Fibroblast of the aortic adventitia (primary cell): ENCODE measurements around the gene C2orf49. TPM values are rescaled to one million over a fixed set of nuclear protein-coding genes. Genes with fewer than 3 reads are reported as not detected.

Source experiments
- DNase-seq: peaks from one replicate; pipeline ENCODE4 v3.0.0-alpha.2; 2010; ENCODE audit warnings: low read depth
- H3K4me3 ChIP-seq: 2 replicates; pipeline ENCODE4 v1.5.1; 2011; ENCODE audit warnings: low read depth, mild to moderate bottlenecking, control low read depth, low read length, moderate library complexity
- total RNA-seq: library from RNA; depleted of rRNA; stranded (reverse); fragments of >200 nt; gene quantifications from 2 replicates; pipeline ENCODE4 v1.2.3, GENCODE V29; 2012; ENCODE audit warnings: low replicate concordance
- TF ChIP-seq, protein P1 (sequence below): IDR thresholded peaks from 2 replicates; pipeline ENCODE4 v1.5.1; 2011; ENCODE audit warnings: mild to moderate bottlenecking, low read length, control low read depth, inconsistent platforms; ENCODE audit not compliant: insufficient read depth

C2orf49 gene
- total RNA-seq, 1 donor = 20.1 TPM

DNA sequence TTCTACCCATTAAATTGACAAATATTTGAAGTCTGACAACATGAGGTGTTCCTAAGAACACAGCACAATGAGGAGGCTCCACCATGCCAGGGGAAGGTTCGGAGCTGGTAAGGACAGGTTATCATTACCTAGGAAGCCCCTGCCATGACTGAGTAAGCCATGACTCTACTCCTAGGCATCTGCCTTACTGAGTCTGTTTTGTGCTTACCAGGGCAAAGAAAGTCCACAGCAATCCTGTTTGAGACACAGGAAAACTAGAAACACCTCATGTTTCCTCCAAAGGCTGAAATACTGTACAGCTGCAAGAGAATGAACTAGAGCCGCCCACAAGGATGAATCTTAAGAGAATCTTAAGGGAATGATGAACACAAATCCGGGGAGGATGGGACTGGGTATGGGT lies 19.4 kb upstream of the C2orf49 start:
- no peak for DNase-seq
- no peak overlapping the region for H3K4me3 ChIP-seq
- TF ChIP-seq, protein P1, sequence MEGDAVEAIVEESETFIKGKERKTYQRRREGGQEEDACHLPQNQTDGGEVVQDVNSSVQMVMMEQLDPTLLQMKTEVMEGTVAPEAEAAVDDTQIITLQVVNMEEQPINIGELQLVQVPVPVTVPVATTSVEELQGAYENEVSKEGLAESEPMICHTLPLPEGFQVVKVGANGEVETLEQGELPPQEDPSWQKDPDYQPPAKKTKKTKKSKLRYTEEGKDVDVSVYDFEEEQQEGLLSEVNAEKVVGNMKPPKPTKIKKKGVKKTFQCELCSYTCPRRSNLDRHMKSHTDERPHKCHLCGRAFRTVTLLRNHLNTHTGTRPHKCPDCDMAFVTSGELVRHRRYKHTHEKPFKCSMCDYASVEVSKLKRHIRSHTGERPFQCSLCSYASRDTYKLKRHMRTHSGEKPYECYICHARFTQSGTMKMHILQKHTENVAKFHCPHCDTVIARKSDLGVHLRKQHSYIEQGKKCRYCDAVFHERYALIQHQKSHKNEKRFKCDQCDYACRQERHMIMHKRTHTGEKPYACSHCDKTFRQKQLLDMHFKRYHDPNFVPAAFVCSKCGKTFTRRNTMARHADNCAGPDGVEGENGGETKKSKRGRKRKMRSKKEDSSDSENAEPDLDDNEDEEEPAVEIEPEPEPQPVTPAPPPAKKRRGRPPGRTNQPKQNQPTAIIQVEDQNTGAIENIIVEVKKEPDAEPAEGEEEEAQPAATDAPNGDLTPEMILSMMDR = no peak

DNA sequence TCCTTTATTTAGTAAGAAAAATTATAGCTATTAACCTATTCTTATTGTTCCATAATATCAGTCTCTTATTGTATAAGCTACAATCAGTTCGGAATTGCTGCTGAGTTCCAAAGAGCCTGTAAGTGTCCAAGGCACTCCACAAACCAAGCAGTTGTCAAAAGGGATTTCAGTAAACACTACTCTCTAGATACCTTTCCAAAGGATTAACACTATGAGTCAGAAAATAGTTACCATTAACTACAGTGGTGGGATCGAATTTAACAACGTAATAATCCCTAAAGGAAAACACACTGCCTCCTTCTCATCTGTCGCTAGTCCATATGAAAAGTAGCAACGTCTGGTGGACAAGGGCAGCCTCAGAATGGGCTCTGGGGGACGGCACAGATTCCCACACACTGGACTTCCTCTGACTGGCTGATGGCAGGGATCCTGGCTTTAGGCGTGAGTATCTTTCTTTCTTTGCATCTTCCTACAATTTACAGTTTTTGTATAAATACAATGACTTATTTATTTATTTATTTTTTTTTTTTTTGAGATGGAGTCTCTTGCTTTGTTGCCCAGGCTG lies 16.6 kb upstream of the C2orf49 start:
- no peak for DNase-seq
- TF ChIP-seq, protein P1 = no peak

DNA sequence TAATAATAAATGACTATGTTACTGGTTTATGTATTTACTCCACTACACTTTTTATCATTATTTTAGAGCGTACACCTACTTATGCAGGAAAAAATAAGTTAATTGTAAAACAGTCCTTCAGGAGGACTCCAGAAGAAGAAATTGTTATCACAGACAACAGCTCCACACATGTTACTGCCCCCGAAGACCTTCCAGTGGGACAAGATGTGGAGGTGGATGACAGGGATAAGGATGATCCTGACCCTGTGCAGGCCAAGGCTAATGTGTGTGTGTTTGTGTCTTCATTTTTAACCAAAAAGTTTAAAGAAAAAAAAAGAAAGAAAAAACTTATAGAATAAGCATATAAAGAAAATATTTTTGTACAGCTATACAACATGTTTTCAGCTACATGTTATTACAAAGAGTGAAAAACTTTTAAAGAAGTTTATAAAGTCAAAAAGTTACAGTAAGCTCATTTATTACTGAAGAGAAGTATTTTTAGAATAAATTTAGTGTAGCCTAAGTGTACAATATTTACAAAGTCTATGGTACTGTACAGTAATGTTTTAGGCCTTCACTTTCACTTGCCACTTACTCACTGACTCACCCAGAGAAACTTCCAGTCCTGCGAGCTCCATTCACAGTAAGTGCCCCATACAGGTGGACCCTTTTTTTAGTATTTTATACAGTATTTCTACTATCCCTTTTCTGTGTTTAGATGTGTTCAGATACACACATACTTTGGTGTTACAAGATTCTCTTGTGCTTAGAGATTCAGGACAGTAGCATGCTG lies 15.3 kb upstream of the C2orf49 start:
- no peak for DNase-seq
- no peak overlapping the region for H3K4me3 ChIP-seq
- TF ChIP-seq, protein P1 = no peak

More for the DNA sequence above, 16.6 kb upstream of the C2orf49 start:
- H3K4me3 ChIP-seq = no peak overlapping the region

DNA sequence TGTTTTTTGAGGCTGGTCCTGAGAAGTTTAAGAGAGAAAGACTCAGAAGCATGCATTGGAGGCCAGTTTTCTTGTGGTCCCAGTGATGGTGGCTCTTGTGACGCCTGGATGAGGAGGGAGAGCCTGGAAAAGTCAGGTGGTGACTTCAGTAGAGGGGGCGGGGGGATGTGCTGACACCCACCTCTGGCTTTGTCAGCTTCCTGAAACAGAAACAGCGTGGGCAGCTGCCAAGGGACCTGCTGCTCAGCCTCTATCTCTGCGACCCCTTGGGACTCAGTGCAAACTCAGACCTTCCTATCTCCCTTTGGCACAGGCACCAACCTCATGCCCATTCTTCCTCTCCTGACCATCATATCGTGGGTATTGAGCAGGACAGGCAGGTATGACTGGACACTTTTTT lies 14.2 kb upstream of the C2orf49 start:
- H3K4me3 ChIP-seq = no peak overlapping the region
- DNase-seq = no peak
- TF ChIP-seq, protein P1 = no peak

DNA sequence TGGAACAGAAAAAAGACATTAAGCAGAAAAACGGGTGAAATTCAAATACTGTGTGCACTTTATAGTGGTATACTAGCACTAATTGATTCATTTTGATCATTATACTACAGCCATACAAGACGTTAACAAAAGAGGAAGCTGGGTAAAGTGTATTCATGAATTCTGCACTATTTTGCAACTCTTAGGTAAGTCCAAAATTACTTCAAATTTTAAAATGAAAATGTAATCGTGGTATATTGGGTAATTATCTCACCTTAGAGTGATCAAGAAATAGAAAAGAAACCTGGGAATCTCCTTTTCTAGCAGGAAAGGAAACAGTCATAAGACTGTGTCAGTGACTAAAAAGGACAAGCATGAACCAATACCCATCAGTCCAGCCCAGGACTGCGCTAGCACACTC lies 13.2 kb upstream of the C2orf49 start:
- DNase-seq = no peak
- H3K4me3 ChIP-seq = no peak overlapping the region
- TF ChIP-seq, protein P1 = no peak

DNA sequence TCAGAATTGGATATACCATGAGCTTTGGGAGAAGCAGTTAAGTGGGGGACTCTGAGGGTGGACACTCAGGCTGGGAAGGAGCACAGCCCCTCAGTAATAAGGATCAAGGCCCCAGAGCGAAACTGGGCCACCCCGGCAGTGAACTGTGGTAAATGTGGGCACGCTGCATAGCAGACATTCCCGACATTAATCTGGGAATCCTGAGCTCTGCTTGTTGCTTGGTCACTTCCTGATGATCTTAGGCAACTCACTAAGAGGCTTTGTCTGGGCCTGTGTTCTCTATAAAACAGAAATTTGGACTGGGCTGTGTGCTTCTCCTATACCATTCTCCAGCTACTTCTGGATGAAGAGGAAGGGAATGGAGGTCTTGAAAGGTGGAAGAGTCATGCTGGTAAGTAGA lies 12.6 kb upstream of the C2orf49 start:
- no peak overlapping the region for H3K4me3 ChIP-seq
- TF ChIP-seq, protein P1 = no peak
- no peak for DNase-seq
